HFFc6 (cell line): ENCODE data around the gene FAM53C. TPM values are rescaled to one million over a fixed set of nuclear protein-coding genes. Genes with fewer than 3 reads are reported as not detected.

Experiments used
- DNase-seq: peaks from one replicate; pipeline ENCODE4 v3.0.0-alpha.2; 2018
- H3K27ac Mint-ChIP-seq: 2 replicates; pipeline ENCODE4 v1.8.0; 2020; ENCODE audit warnings: mild to moderate bottlenecking, mixed read lengths
- H3K27me3 Mint-ChIP-seq: 2 replicates; pipeline ENCODE4 v1.8.0; 2021; ENCODE audit warnings: mild to moderate bottlenecking, moderate library complexity, mixed read lengths; ENCODE audit not compliant: insufficient read depth
- H3K36me3 Mint-ChIP-seq: 2 replicates; pipeline ENCODE4 v1.8.0; 2021; ENCODE audit warnings: low read depth, mixed read lengths
- H3K4me1 Mint-ChIP-seq: 2 replicates; pipeline ENCODE4 v1.8.0; 2020; ENCODE audit warnings: low read depth, mixed read lengths
- H3K4me3 Mint-ChIP-seq: 2 replicates; pipeline ENCODE4 v1.8.0; 2020; ENCODE audit warnings: mild to moderate bottlenecking, moderate library complexity, mixed read lengths
- H3K9me3 Mint-ChIP-seq: 2 replicates; pipeline ENCODE4 v1.8.0; 2020; ENCODE audit warnings: mild to moderate bottlenecking, mixed read lengths
- CTCF ChIP-seq: fragments of 200-600 bp; sonication (generic); IDR thresholded peaks from 2 replicates; pipeline ENCODE4 v1.5.0; 2021; ENCODE audit warnings: antibody characterized with exemption, mild to moderate bottlenecking
- total RNA-seq, 6 experiments: library from RNA; stranded (reverse); fragmentation: NEBNext Ultra II Directional; extraction: Animal tissue kit (Norgen Biotek cat#: 25700); gene quantifications; 2 replicates in 1 of 6; 3 replicates in 5 of 6; pipeline ENCODE4 v1.2.3, GENCODE V29; 2021

The FAM53C gene
- total RNA-seq, 6 experiments from 2014 or later, result 28.7 to 34.4 (median 29.7) TPM

- Mint-ChIP-seq H3K4me3 (no peak overlapping the region), H3K27ac (no peak overlapping the region), H3K9me3 (no peaks in the 10 kb centered on the region), H3K27me3 (no peaks in the 10 kb centered on the region), H3K4me1 (peaks cover 34% of the 10 kb centered on the region), H3K36me3 (peaks cover 36% of the 10 kb centered on the region)
- DNase-seq, result no peak
- TF ChIP-seq CTCF, result no peak
Observed at GRCh38 chr5:138344887-138345622, 7.0 kb downstream of the FAM53C start.

DNA sequence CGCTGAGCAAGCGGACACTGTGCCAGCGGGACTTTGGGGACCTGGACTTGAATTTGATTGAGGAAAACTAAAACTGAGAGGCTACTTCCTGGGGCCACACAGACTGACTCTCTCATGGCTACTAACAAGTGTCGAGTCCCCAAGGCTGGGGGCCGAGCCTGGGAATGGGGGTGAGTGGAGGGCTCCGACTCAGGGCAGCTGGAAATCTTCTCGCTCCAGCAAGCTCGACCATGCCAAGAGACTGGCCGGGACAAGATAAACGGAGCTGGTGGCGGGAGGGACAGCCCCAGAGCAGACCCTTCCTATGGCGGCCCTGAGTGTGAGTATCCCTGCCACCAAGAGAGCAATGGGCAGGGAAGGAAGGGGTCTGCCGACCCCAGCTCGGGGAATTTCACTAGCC is 8.8 kb downstream of the FAM53C start:
- Mint-ChIP-seq H3K27me3 (no peaks in the 10 kb centered on the region), H3K4me3 (no peak overlapping the region), H3K4me1 (peaks cover 34% of the 10 kb centered on the region), H3K36me3 (peaks cover 38% of the 10 kb centered on the region), H3K27ac (no peak overlapping the region), H3K9me3 (peaks cover 4% of the 10 kb centered on the region)
- TF ChIP-seq CTCF, result no peak
- DNase-seq, result no peak

- no peak for DNase-seq
- Mint-ChIP-seq H3K4me3 (no peak overlapping the region), H3K9me3 (peaks cover 9% of the 10 kb centered on the region), H3K27me3 (no peaks in the 10 kb centered on the region; the same call in 1 of the 2 replicates), H3K4me1 (peaks cover 52% of the 10 kb centered on the region), H3K27ac (peak overlapping the region; percentile 66), H3K36me3 (peaks cover 37% of the 10 kb centered on the region)
- no peak for TF ChIP-seq CTCF
Observed at GRCh38 chr5:138349852-138350562, 11.9 kb downstream of the FAM53C start.

GRCh38 chr5:138350563-138350890 is 12.5 kb downstream of the FAM53C start:
- peaks cover 58% of the 10 kb centered on the region for H3K4me1 Mint-ChIP-seq
- no peaks in the 10 kb centered on the region; the same call in 1 of the 2 replicates for H3K27me3 Mint-ChIP-seq
- H3K4me3 Mint-ChIP-seq, result no peak overlapping the region
- H3K27ac Mint-ChIP-seq, result peak overlapping the region; percentile 66
- no peak for TF ChIP-seq CTCF
- DNase-seq, result no peak
- H3K36me3 Mint-ChIP-seq, result peaks cover 37% of the 10 kb centered on the region
- H3K9me3 Mint-ChIP-seq, result peaks cover 9% of the 10 kb centered on the region

GRCh38 chr5:138351056-138351455 is 13.0 kb downstream of the FAM53C start:
- peaks cover 9% of the 10 kb centered on the region for H3K9me3 Mint-ChIP-seq
- no peak overlapping the region; the same call in 1 of the 2 replicates for H3K4me3 Mint-ChIP-seq
- no peak for TF ChIP-seq CTCF
- peaks cover 34% of the 10 kb centered on the region for H3K36me3 Mint-ChIP-seq
- H3K4me1 Mint-ChIP-seq, result peaks cover 61% of the 10 kb centered on the region
- no peaks in the 10 kb centered on the region; the same call in 1 of the 2 replicates for H3K27me3 Mint-ChIP-seq
- H3K27ac Mint-ChIP-seq, result peak overlapping the region; percentile 66
- peak; percentile 75 for DNase-seq
